H9 (cell line): Measurements from ENCODE around the gene CDKAL1. TPM values are rescaled to one million over a fixed set of nuclear protein-coding genes. Genes with fewer than 3 reads are reported as not detected.

ENCODE experiments used
- DNase-seq: peaks from one replicate; pipeline ENCODE4 v3.0.0-alpha.2; 2017
- H2AFZ ChIP-seq: one replicate; pipeline ENCODE4 v1.6.1; 2013; ENCODE audit warnings: mild to moderate bottlenecking, low read length, control low read depth, moderate library complexity
- H2AK5ac ChIP-seq: 2 replicates; pipeline ENCODE4 v1.6.1; 2013; ENCODE audit warnings: low read length, control low read depth, mixed read lengths; ENCODE audit not compliant: insufficient read length
- H2BK120ac ChIP-seq: one replicate; pipeline ENCODE4 v1.6.1; 2013; ENCODE audit warnings: low read depth, mild to moderate bottlenecking, low read length, control low read depth, inconsistent platforms; ENCODE audit not compliant: poor library complexity, severe bottlenecking
- H2BK12ac ChIP-seq: 2 replicates; pipeline ENCODE4 v1.6.1; 2013; ENCODE audit warnings: low read length, control low read depth, mixed read lengths, low read depth; ENCODE audit not compliant: insufficient read length
- H2BK15ac ChIP-seq: 2 replicates; pipeline ENCODE4 v1.6.1; 2013; ENCODE audit warnings: low read depth, low read length, control low read depth
- H2BK20ac ChIP-seq: one replicate; pipeline ENCODE4 v1.6.1; 2013; ENCODE audit warnings: low read depth, mild to moderate bottlenecking, low read length, control low read depth, inconsistent platforms; ENCODE audit not compliant: poor library complexity, severe bottlenecking
- H2BK5ac ChIP-seq: 2 replicates; pipeline ENCODE4 v1.6.1; 2013; ENCODE audit warnings: low read length, control low read depth, mixed read lengths; ENCODE audit not compliant: insufficient read length
- H3K14ac ChIP-seq: 2 replicates; pipeline ENCODE4 v1.6.1; 2013; ENCODE audit warnings: low read length, control low read depth; ENCODE audit not compliant: insufficient read depth
- H3K18ac ChIP-seq: 2 replicates; pipeline ENCODE4 v1.6.1; 2013; ENCODE audit warnings: low read depth, mild to moderate bottlenecking, mixed read lengths, low read length, control low read depth; ENCODE audit not compliant: insufficient read length
- H3K23ac ChIP-seq: 2 replicates; pipeline ENCODE4 v1.6.1; 2013; ENCODE audit warnings: low read length, control low read depth, mixed read lengths, low read depth; ENCODE audit not compliant: insufficient read length
- H3K23me2 ChIP-seq: 2 replicates; pipeline ENCODE4 v1.6.1; 2013; ENCODE audit warnings: low read depth, mild to moderate bottlenecking, mixed read lengths, low read length, control low read depth; ENCODE audit not compliant: insufficient read length, poor library complexity, severe bottlenecking
- H3K27ac ChIP-seq: 2 replicates; pipeline ENCODE4 v1.5.1; 2013; ENCODE audit warnings: low read length, control low read depth, mixed read lengths, low read depth; ENCODE audit not compliant: insufficient read length
- H3K27me3 ChIP-seq: 2 replicates; pipeline ENCODE4 v1.6.1; 2013; ENCODE audit warnings: low read length, control low read depth, inconsistent platforms; ENCODE audit not compliant: insufficient read depth
- H3K4ac ChIP-seq: 2 replicates; pipeline ENCODE4 v1.6.1; 2013; ENCODE audit warnings: low read depth, mild to moderate bottlenecking, control low read depth, inconsistent platforms, low read length, moderate library complexity
- H3K4me1 ChIP-seq: 2 replicates; pipeline ENCODE4 v1.6.1; 2013; ENCODE audit warnings: low read length, control low read depth, inconsistent platforms; ENCODE audit not compliant: insufficient read depth
- H3K4me2 ChIP-seq: 2 replicates; pipeline ENCODE4 v1.6.1; 2013; ENCODE audit warnings: low read length, control low read depth, mixed read lengths; ENCODE audit not compliant: insufficient read length, insufficient read depth
- H3K56ac ChIP-seq: 2 replicates; pipeline ENCODE4 v1.6.1; 2013; ENCODE audit warnings: low read depth, mild to moderate bottlenecking, mixed read lengths, low read length, control low read depth; ENCODE audit not compliant: insufficient read length
- H3K79me1 ChIP-seq: 2 replicates; pipeline ENCODE4 v1.6.1; 2013; ENCODE audit warnings: low read depth, mild to moderate bottlenecking, moderate library complexity, low read length, control low read depth, inconsistent platforms; ENCODE audit not compliant: insufficient read depth, poor library complexity, severe bottlenecking
- H3K79me2 ChIP-seq: 2 replicates; pipeline ENCODE4 v1.6.1; 2013; ENCODE audit warnings: low read length, control low read depth, inconsistent platforms; ENCODE audit not compliant: insufficient read depth
- H3K9ac ChIP-seq: 2 replicates; pipeline ENCODE4 v1.6.1; 2013; ENCODE audit warnings: low read length, control low read depth, mixed read lengths; ENCODE audit not compliant: insufficient read length; ENCODE audit errors: extremely low read depth
- H3K9me3 ChIP-seq: one replicate; pipeline ENCODE4 v1.6.1; 2013; ENCODE audit warnings: low read depth, low read length, inconsistent platforms; ENCODE audit not compliant: control insufficient read depth
- H3T11ph ChIP-seq: one replicate; pipeline ENCODE4 v1.6.1; 2013; ENCODE audit warnings: mild to moderate bottlenecking, low read length, control low read depth, inconsistent platforms
- H4K20me1 ChIP-seq: one replicate; pipeline ENCODE4 v1.6.1; 2013; ENCODE audit not compliant: control insufficient read depth, insufficient read length, insufficient read depth
- H4K5ac ChIP-seq: 2 replicates; pipeline ENCODE4 v1.6.1; 2013; ENCODE audit warnings: low read depth, mild to moderate bottlenecking, mixed read lengths, low read length, control low read depth; ENCODE audit not compliant: insufficient read length
- H4K8ac ChIP-seq: replicated peaks from 2 replicates; pipeline ENCODE4 v1.6.1; 2013; ENCODE audit warnings: low read length, control low read depth, mixed read lengths, low read depth; ENCODE audit not compliant: insufficient read length
- H4K91ac ChIP-seq: 2 replicates; pipeline ENCODE4 v1.6.1; 2013; ENCODE audit warnings: low read depth, mild to moderate bottlenecking, moderate library complexity, mixed read lengths, low read length, control low read depth; ENCODE audit not compliant: insufficient read length
- H3K27ac Mint-ChIP-seq, 3 experiments: 2 replicates in 2 of 3; 3 replicates in 1 of 3; pipeline ENCODE4 v1.8.0; 2020 to 2021; ENCODE audit warnings: mixed read lengths in 3 of 3, mild to moderate bottlenecking in 1 of 3, moderate library complexity in 1 of 3
- H3K27me3 Mint-ChIP-seq: 2 replicates; pipeline ENCODE4 v1.8.0; 2021; ENCODE audit warnings: low read depth, mild to moderate bottlenecking, moderate library complexity, mixed read lengths
- H3K36me3 Mint-ChIP-seq, 3 experiments: 2 replicates in 2 of 3; 3 replicates in 1 of 3; pipeline ENCODE4 v1.8.0; 2020 to 2021; ENCODE audit warnings: low read depth in 3 of 3, mixed read lengths in 3 of 3; ENCODE audit not compliant: insufficient read depth in 1 of 3
- H3K4me1 Mint-ChIP-seq, 2 experiments: 2 replicates each; pipeline ENCODE4 v1.8.0; 2020; ENCODE audit warnings: mixed read lengths in 2 of 2
- H3K4me3 Mint-ChIP-seq, 2 experiments: 2 replicates in 1 of 2; 3 replicates in 1 of 2; pipeline ENCODE4 v1.8.0; 2020 to 2021; ENCODE audit warnings: mild to moderate bottlenecking in 2 of 2, mixed read lengths in 2 of 2, moderate library complexity in 1 of 2
- H3K9me3 Mint-ChIP-seq, 2 experiments: 2 replicates in 1 of 2; 3 replicates in 1 of 2; pipeline ENCODE4 v1.8.0; 2020; ENCODE audit warnings: mild to moderate bottlenecking in 2 of 2, mixed read lengths in 2 of 2, moderate library complexity in 1 of 2
- CTCF ChIP-seq: fragments of 200-600 bp; sonication (generic); conservative IDR thresholded peaks from 3 replicates; pipeline ENCODE4 v1.8.0; 2021; ENCODE audit warnings: antibody characterized with exemption, mild to moderate bottlenecking
- WGBS: extraction: QIAGEN DNeasy Blood & Tissue Kit; methylation state at CpG from one replicate; pipeline ENCODE4 v1.1.7; 2013; ENCODE audit warnings: missing lambda C conversion rate, low lambda C conversion rate, mixed read lengths; ENCODE audit not compliant: insufficient read length; ENCODE audit errors: extremely low coverage; 5-methylcytosine and 5-hydroxymethylcytosine counted together
- total RNA-seq: library from RNA; stranded (reverse); gene quantifications from 2 replicates; pipeline ENCODE4 v1.2.1, GENCODE V29; 2021

CDKAL1 gene
- total RNA-seq, 1 experiment from 2014 or later = 23.0 TPM

- Mint-ChIP-seq H3K4me1 (peaks cover 13 to 16% of the 10 kb centered on the region in 2 experiments), H3K4me3 (no peak overlapping the region), H3K9me3 (no peaks in the 10 kb centered on the region; a peak in 1 of 5 replicates), H3K27me3 (no peaks in the 10 kb centered on the region), H3K36me3 (peaks cover 0 to 5% (median 0%) of the 10 kb centered on the region in 3 experiments; a peak in 4 of 7 replicates), H3K27ac (no peak overlapping the region; a peak in 1 of 7 replicates)
- Histone ChIP-seq H2BK120ac (no peak overlapping the region), H3T11ph (no peak overlapping the region), H3K4me1 (peaks cover under 1% of the 10 kb centered on the region; the same call in 1 of the 2 replicates), H3K27me3 (no peaks in the 10 kb centered on the region), H3K14ac (no peak overlapping the region), H3K9me3 (no peaks in the 10 kb centered on the region), H3K4me2 (no peak overlapping the region), H3K79me1 (no peaks in the 10 kb centered on the region), H4K91ac (no peak overlapping the region), H3K79me2 (no peaks in the 10 kb centered on the region), H4K8ac (no peak overlapping the region), H3K23me2 (no peaks in the 10 kb centered on the region), H3K9ac (no peak overlapping the region), H2BK5ac (no peak overlapping the region), H2AFZ (no peak overlapping the region), H4K20me1 (no peaks in the 10 kb centered on the region), H3K27ac (no peak overlapping the region), H3K56ac (no peak overlapping the region), H2BK20ac (no peak overlapping the region), H3K18ac (no peak overlapping the region), H2BK15ac (no peak overlapping the region), H4K5ac (no peak overlapping the region), H3K4ac (no peak overlapping the region), H2BK12ac (no peak overlapping the region), H3K23ac (no peak overlapping the region), H2AK5ac (no peak overlapping the region)
- no peak for TF ChIP-seq CTCF
- WGBS = no CpG with 5 or more reads among the region's 1 CpG
- DNase-seq = no peak
Observed at GRCh38 chr6:20816126-20816525, 281.9 kb downstream of the CDKAL1 start.
